ENCODE measurements around the gene ZBTB11. TPM values are rescaled to one million over a fixed set of nuclear protein-coding genes. Genes with fewer than 3 reads are reported as not detected.

ZBTB11 gene
- total and polyA plus RNA-seq, 9 donors = 7.6 to 24.7 (median 18.3) TPM

- H3K9me3 ChIP-seq = no peaks in the 10 kb centered on the region
- H3K4me1 ChIP-seq (ENCODE audit: insufficient read depth) = no peaks in the 10 kb centered on the region
- 81 to 89% (median 81%) methylated on average over 10 of the region's 10 CpGs for WGBS, 3 donors
- intact Hi-C loops (cut with DNase I) = no loop called here
- no peaks in the 10 kb centered on the region for H3K27me3 ChIP-seq
- H3K27ac ChIP-seq = no peak overlapping the region
- no peak for DNase-seq
- no peak overlapping the region for H3K4me3 ChIP-seq
- TF ChIP-seq EP300 (IDR thresholded peaks at IDR 0.05) = no peak
- TF ChIP-seq, protein P1, sequence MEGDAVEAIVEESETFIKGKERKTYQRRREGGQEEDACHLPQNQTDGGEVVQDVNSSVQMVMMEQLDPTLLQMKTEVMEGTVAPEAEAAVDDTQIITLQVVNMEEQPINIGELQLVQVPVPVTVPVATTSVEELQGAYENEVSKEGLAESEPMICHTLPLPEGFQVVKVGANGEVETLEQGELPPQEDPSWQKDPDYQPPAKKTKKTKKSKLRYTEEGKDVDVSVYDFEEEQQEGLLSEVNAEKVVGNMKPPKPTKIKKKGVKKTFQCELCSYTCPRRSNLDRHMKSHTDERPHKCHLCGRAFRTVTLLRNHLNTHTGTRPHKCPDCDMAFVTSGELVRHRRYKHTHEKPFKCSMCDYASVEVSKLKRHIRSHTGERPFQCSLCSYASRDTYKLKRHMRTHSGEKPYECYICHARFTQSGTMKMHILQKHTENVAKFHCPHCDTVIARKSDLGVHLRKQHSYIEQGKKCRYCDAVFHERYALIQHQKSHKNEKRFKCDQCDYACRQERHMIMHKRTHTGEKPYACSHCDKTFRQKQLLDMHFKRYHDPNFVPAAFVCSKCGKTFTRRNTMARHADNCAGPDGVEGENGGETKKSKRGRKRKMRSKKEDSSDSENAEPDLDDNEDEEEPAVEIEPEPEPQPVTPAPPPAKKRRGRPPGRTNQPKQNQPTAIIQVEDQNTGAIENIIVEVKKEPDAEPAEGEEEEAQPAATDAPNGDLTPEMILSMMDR (IDR thresholded peaks at IDR 0.05) = no peak
- no peak for TF ChIP-seq POLR2A (IDR thresholded peaks at IDR 0.05)
- no peaks in the 10 kb centered on the region for H3K36me3 ChIP-seq
Observed at GRCh38 chr3:101637451-101637850, 39.5 kb downstream of the ZBTB11 start.

GRCh38 chr3:101635954-101636798 is 40.8 kb downstream of the ZBTB11 start:
- Histone ChIP-seq H3K36me3 (no peaks in the 10 kb centered on the region), H3K9me3 (no peaks in the 10 kb centered on the region), H3K27me3 (no peaks in the 10 kb centered on the region), H3K4me1 (ENCODE audit: insufficient read depth) (no peaks in the 10 kb centered on the region), H3K4me3 (no peak overlapping the region), H3K27ac (no peak overlapping the region)
- intact Hi-C loops (cut with DNase I) = no loop called here
- 51 to 58% (median 54%) methylated on average over 18 of the region's 18 CpGs for WGBS, 3 donors
- TF ChIP-seq POLR2A (IDR thresholded peaks at IDR 0.05) (no peak), EP300 (IDR thresholded peaks at IDR 0.05) (no peak)
- TF ChIP-seq, protein P1 (IDR thresholded peaks at IDR 0.05) = no peak
- peak; percentile 18 to 55 (median 40) for DNase-seq

GRCh38 chr3:101635345-101635744 is 41.6 kb downstream of the ZBTB11 start:
- WGBS, 3 donors = 51 to 53% (median 51%) methylated on average over 9 of the region's 9 CpGs
- H3K9me3 ChIP-seq = no peaks in the 10 kb centered on the region
- no peaks in the 10 kb centered on the region for H3K4me1 ChIP-seq (ENCODE audit: insufficient read depth)
- no peak overlapping the region for H3K27ac ChIP-seq
- H3K4me3 ChIP-seq = no peak overlapping the region
- H3K27me3 ChIP-seq = no peaks in the 10 kb centered on the region
- no peak for DNase-seq
- no peaks in the 10 kb centered on the region for H3K36me3 ChIP-seq
- intact Hi-C loops (cut with DNase I) = no loop called here
- TF ChIP-seq, protein P1 (IDR thresholded peaks at IDR 0.05) = no peak
- no peak for TF ChIP-seq EP300 (IDR thresholded peaks at IDR 0.05)
- no peak for TF ChIP-seq POLR2A (IDR thresholded peaks at IDR 0.05)

- Histone ChIP-seq H3K36me3 (no peaks in the 10 kb centered on the region), H3K27me3 (no peaks in the 10 kb centered on the region), H3K4me3 (no peak overlapping the region), H3K9me3 (no peaks in the 10 kb centered on the region), H3K4me1 (ENCODE audit: insufficient read depth) (no peaks in the 10 kb centered on the region), H3K27ac (no peak overlapping the region)
- intact Hi-C loops (cut with DNase I) = no loop called here
- 74 to 80% (median 79%) methylated on average over 9 of the region's 9 CpGs for WGBS, 3 donors
- TF ChIP-seq, protein P1 (IDR thresholded peaks at IDR 0.05) = no peak
- TF ChIP-seq EP300 (IDR thresholded peaks at IDR 0.05) (no peak), POLR2A (IDR thresholded peaks at IDR 0.05) (no peak)
- no peak for DNase-seq
Observed at GRCh38 chr3:101634591-101635196, 42.2 kb downstream of the ZBTB11 start.
